H54 (cell line): ENCODE data around the gene EID1.
"Not testable (repeated sequence)": the region's sequence is repeated elsewhere in the genome, so short reads cannot be mapped to it uniquely, and the experiment has no call there.

Source experiments
- DNase-seq: peaks from one replicate; pipeline ENCODE4 v3.0.0; 2011; ENCODE audit warnings: low spot score, mixed read lengths; ENCODE audit not compliant: insufficient read length
- FAIRE-seq: peaks from 3 replicates; lab custom pipeline; 2011; peaks lifted over from hg19 to GRCh38; lab: Jason Lieb, UNC
- POLR2A ChIP-seq: IDR thresholded peaks from 2 replicates; pipeline ENCODE4 v1.6.1; 2011; ENCODE audit warnings: low read depth, mild to moderate bottlenecking, low read length

The EID1 gene

DNA sequence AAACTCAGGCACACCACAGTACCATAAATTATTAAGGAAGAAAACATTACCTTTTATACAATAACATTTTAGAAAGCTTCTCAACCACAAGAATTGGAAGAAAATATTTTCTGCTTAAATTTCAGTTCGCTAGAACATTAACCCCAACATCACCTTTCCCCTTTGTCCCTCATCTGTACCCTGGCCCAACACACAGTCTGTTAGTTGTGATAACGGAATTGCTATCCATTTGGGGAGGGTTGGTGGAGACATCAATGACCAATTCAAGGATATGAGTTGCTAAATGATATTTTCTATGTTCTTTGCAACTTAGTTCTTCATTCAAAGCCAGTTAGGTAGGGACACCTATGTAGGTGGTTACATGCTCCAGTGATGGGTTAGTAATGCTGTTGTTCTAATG lies 5.8 kb downstream of the EID1 start:
- no peak for TF ChIP-seq POLR2A
- FAIRE-seq (no peak), DNase-seq (no peak)

DNA sequence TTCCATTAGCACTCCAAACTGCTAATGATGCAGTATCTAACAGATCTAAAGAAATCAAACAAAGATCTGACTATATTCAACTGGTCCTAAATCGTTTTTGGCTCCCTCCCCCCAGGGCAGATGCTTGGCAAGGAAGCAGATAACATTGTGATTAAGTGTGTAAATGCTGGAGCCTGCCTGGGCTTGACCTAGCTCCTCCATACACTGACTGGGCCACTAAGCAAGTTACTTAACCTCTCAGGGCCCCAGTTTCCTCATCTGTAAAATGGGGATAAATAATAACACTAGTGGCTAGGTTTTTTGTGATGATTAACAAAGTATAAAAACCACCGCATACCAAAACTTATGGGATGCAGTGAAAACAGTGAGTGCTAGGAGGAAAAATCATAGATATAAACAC lies 9.2 kb downstream of the EID1 start:
- DNase-seq (no peak), FAIRE-seq (no peak)
- TF ChIP-seq POLR2A: no peak

DNA sequence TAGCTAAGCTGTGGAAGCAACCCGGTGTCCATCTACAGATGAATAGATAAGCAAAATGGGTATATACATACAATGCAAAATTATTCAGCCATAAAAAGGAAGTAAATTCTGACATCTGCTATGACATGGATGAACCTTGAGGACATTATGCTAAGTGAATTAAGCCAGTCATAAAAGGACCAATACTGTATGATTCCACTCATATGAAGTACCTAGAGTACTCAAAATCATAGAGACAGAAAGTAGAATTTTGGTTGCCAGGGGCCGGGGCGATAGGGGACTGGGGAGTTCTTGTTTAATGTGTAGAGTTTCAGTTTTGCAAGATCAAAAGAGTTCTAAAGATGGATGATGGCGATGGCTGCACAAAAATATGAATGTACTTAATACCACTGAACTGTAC lies 10.3 kb downstream of the EID1 start:
- TF ChIP-seq POLR2A: no peak
- FAIRE-seq (no peak), DNase-seq (no peak)

DNA sequence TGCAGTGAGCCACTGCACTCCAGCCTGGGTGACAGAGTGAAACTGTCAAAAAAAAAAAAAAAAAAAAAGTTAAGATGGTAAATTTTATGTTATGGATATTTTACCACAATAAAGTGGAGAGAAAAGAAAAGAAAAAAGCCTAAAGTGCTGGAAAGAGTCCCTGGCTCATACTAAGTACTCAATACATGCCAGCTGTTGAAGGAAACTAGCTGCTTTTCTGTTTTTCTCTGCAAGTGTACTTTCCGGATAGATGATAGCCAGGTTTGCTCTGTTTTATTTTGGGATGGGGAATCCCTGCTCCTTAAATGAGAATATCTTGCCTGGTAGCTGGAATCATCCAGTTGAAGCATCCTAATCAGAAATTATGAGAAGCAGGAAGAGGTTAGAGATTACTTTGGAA lies 10.9 kb downstream of the EID1 start:
- no peak for TF ChIP-seq POLR2A
- FAIRE-seq: no peak
- no peak for DNase-seq

DNA sequence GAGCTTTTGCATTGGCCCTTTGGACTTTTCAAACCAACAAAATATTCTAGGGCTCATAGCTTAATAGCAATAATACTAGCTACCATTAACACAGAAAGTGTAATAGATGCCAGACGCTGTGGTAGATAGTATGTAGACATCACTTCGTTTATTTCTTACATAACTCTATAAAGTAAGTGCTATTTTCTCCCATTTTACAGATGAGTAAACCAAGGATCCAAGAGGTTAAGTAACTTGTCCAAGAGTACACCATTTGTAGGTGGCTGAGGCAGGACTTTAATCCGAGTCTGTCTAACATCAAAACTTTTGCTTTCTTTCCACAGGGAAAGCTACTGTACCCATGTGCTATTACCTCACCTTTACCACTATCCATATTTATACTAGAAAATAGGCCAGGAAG lies 12.0 kb downstream of the EID1 start:
- no peak for FAIRE-seq

DNA sequence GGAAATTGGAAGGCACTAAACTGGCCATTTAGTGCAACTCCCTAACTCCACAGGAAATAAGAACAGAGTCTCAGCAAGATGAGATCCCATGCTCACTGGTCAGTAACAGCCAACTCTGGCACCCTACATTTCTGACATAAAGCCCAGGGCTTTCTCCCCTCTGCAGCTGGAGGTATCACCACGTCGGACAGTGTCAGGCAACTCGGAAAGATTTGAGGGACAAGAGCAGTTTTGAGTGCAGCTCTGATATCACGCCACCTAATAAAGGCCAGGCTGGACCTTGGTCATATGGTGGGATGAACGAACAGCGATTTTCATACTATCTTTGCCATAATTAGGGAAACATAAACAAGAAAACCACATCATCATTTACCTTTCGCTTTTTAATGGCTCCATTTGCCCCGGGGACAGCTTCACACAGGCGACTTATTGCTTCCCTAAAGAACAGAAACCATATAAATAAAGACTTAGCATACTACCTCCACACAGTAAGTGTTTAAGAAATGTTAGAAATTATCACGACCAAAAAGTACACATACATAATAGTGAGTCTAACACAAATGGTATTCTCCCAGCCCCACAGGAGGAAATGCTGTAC lies 12.5 kb downstream of the EID1 start:
- no peak for TF ChIP-seq POLR2A
- no peak for FAIRE-seq
- no peak for DNase-seq

More for the DNA sequence above, 12.0 kb downstream of the EID1 start:
- DNase-seq: no peak
- TF ChIP-seq POLR2A: no peak

DNA sequence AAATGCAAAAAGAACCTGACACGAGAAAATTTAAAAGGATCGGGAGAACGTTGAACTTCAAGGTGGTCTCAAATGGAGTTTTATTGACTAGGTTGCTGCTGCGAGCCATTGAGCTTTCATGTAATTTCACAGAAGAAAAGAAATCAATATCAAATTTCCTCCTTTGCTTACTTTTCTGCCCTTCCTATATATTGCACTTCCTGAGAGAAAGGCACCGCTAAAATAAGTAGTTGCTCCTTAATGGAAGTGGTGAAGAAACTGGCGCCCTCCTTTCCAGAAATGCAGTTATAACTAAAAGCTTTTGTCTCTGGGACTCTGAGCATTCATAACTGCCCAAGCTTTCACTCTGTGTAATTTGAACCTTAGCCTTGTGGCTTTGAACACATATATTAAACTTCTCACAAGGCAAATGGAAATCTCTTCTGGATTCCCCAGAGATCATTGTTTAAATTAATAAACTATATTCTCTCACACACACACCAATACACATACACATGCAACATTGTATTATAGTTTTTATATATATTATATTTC lies 13.4 kb downstream of the EID1 start:
- no peak for TF ChIP-seq POLR2A
- FAIRE-seq: no peak
- no peak for DNase-seq

DNA sequence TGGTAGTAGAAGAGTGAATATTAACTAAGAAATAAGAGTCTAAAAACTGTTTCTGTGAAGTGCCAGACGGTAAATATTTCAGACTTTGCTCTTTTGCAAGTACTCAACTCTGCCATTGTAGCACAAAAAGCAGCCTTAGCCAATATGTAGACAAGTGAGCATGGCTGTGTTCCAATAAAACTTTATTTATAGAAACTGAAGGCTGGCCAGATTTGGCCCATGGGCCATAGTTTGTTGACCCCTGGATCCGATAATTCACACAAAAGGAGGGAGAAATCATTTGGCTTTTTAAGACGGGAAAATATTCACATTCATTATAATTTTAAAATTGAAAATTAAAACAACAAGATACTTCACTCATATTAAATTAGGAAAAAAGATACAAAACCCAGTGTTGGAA lies 15.4 kb downstream of the EID1 start:
- TF ChIP-seq POLR2A: no peak
- DNase-seq (no peak), FAIRE-seq (no peak)

DNA sequence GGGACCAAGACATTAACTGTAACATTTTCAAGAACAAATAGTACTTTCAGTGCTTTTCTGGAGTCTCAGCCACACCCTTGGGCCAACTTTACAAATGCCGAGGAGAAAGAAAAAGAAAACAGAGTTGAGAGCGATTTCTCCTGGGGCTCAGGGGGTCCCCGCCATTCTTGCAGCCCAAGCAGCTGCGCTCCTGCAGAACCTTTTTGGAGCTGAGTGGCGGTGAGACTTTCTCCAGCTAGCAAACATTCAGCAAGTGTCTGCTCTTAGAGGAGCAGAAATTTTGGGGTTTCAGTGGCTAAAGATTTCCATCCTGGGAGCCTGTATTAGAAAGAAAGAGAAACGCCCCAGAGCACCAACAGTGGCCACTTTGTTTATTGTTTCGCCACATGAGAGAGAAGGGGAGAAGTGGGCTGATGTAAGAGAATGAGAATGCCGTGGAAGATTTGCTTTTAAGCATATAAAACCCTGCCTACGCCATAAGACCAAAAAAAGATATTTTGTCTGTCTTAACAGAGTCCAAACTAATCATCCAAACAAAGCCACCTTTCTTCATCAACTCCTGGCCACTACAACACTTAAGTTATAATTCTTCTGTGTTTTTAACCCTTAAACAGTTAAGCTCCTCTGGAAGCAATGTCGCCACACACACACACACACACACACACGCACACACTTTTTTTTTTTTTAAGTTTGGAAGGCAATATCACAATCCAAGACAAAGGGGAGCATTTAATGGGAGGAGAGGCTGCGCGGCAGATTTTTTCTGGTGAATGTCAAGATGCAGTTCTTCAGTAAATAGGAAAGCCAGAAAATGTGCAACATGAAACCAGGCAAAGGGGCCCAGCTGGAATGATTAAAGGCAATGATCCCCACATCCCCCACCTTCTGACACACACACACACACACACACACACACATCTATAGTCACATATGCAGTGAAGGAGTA lies 19.2 kb downstream of the EID1 start:
- FAIRE-seq: no peak
- TF ChIP-seq POLR2A: no peak
- no peak for DNase-seq

DNA sequence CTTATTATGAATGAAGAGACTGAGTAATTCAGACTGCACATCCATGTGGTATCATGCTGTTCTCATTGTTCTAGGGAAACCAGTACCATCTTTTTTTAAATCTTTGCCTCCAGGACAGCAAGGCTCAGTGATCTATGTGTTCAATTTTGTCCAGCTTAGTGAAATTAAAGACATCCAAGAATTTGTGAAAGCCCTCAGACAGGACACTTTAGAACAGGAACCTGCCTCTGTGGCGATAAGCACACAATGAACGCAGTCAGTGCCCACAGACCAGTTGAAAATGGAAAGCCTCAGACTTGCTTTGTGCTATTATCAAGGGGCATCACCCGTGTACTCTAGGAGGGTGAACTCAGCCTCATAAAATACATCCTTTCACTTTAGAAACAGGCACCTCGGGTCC lies 20.1 kb downstream of the EID1 start:
- TF ChIP-seq POLR2A: no peak
- DNase-seq (no peak), FAIRE-seq (no peak)

DNA sequence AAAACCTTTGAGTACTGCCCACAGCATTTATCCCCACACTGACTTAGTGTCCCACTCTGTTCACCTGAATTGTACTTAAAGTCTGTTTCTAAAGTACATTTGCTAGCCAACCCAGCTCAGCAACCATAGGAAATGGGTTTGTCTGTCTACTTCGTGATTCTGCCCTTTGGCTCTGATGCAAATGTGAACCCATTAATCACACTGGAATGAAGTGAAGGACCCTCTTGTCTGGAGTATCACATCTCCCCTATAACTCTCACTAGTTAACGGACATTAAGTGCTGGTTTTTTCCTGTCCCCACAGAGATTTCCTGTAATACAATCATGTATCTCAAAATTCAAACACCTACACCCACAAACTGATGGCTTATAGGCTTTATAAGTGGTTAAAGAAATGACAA lies 20.5 kb downstream of the EID1 start:
- no peak for FAIRE-seq
- no peak for DNase-seq

DNA sequence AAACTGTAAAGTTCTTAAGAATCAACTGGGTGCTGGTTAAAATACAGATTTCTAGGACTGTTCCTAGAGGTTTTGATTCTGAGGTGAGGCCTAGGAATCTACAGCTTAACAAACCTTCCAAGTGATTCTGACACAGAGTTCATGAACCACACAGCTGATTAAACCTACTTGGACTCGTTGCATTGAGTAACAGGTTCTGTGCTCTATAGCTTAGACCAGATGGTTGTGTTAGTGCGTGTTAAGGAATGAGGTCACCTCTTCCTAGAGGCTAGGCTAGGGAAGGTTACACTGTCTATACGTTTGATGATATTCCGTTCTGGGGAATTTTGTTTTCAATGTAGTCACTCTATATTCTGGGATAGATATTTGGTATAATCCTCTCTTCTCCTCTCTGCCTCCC lies 21.9 kb downstream of the EID1 start:
- no peak for FAIRE-seq
- no peak for DNase-seq
- TF ChIP-seq POLR2A: no peak

More for the DNA sequence above, 20.5 kb downstream of the EID1 start:
- TF ChIP-seq POLR2A: no peak

DNA sequence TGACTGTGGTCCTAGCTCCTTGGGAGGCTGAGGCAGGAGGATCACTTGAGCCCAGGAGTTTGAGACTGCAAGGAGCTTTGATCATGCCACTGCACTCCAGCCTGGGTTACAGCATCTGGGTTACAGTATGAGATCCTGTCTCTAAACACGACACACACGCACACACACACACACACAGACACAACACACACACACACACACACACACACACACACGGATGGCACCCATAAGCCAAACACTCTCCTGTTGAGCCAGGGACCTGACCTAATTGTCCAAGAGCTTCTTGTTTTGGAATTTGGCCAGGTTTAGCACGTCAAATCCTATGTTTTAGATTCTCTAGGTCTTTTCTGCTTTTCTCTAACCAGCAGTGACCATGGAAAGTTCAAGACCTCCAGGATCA lies 26.8 kb downstream of the EID1 start:
- TF ChIP-seq POLR2A: no peak
- DNase-seq (no peak), FAIRE-seq (no peak)

DNA sequence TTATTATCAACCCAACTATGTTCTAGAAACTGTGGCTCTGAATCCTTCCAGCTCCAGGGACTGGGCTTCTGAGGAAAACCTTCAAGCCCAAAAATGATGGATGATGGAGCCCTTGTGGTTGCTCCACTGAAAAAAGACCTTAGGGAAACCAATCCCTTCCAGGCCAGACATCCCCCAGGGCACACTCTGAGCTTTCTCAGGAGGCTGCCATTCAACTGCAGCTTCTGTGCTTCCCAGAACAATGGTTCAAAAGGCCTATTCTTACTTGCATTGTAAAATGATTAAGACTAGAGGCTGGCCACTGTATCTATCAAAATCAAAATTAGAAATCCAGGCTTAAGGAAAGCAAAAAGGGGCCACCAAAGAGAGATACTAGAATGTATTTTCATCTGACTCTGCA lies 27.3 kb downstream of the EID1 start:
- TF ChIP-seq POLR2A: no peak
- FAIRE-seq: no peak
- DNase-seq: no peak

DNA sequence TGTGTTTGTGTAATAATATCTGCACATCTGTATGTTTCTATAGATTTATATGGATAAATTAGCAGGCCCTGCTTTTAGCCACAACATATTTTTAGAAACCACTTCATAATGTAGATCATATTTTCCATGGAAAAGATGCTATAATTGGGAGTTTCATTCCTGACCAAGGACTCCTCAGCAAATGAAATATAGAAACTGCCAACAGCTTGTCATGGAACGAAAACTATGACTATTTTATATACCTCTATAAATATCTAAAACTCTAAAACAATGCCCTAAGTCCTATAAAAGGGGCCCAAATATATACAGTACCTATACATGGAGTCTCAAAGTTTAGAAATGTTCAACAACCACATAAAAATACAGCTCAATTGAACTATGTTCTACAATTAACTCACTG lies 27.9 kb downstream of the EID1 start:
- DNase-seq (no peak), FAIRE-seq (no peak)
- TF ChIP-seq POLR2A: no peak

DNA sequence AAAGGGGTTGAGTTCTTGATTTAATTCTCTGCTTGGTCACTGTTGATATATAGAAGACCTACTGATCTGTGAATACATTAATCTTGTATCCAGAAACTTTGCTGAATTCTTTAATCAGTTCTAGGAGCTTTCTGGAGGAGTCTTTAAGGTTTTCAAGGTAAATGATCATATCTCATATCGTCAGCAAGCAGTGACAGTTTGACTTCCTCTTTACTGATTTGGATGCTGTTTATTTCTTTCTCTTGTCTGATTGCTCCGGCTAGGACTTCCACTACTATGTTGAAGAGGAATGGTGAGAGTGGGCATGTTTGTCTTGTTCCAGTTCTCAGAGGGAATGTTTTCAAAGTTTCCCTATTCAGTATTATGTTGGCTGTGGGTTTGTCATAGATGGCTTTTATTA lies 31.4 kb downstream of the EID1 start:
- FAIRE-seq, DNase-seq: not testable (repeated sequence)

DNA sequence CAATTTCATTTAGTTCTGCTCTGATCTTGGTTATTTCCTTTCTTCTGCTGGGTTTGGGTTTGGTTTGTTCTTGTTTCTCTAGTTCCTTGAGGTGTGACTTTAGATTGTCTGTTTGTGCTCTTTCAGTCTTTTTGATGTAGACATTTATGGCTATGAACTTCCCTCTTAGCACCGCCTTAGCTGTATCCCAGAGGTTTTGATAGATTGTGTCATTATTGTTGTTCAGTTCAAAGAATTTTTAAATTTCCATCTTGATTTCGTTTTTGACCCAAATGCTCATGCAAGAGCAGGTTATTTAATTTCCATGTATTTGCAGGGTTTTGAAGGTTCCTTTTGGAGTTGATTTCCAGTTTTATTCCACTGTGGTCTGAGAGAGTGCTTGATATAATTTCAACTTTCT lies 32.6 kb downstream of the EID1 start:
- FAIRE-seq, DNase-seq: not testable (repeated sequence)
